GM19463 (cell line): ENCODE results near the gene ATP5MG.

Experiments used
- ATAC-seq: cut with Tn5 transposase; IDR thresholded peaks from one replicate; pipeline ENCODE4 v1.9.1; 2021; ENCODE audit warnings: mild to moderate bottlenecking, moderate library complexity; ENCODE audit not compliant: unreplicated experiment

The ATP5MG gene

GRCh38 chr11:118441770-118442275 is 40.4 kb downstream of the ATP5MG start:
- ATAC-seq: no peak

GRCh38 chr11:118442301-118442700 is 40.9 kb downstream of the ATP5MG start:
- ATAC-seq: no peak

- no peak for ATAC-seq
Observed at GRCh38 chr11:118442908-118443589, 41.6 kb downstream of the ATP5MG start.

- ATAC-seq: peak; percentile 37
Observed at GRCh38 chr11:118443590-118444218, 42.3 kb downstream of the ATP5MG start.

- no peak for ATAC-seq
Observed at GRCh38 chr11:118447423-118447822, 46.0 kb downstream of the ATP5MG start.

GRCh38 chr11:118448294-118448693 is 46.9 kb downstream of the ATP5MG start:
- peak; percentile 82 for ATAC-seq

- no peak for ATAC-seq
Observed at GRCh38 chr11:118449316-118449918, 48.0 kb downstream of the ATP5MG start.

GRCh38 chr11:118450451-118450850 is 49.0 kb downstream of the ATP5MG start:
- ATAC-seq: no peak
